ENCODE results near the gene TMEM26.

- TF ChIP-seq POLR2AphosphoS5 (IDR thresholded peaks at IDR 0.05; ENCODE audit: low read depth, low read length) (no peak), POLR2A (IDR thresholded peaks at IDR 0.05; ENCODE audit: low read depth, low read length) (no peak)
Observed at GRCh38 chr10:61398366-61399129, 54.6 kb downstream of the TMEM26 start.
